Stimulated activated CD8-positive, alpha-beta memory T cell treated with anti-CD3 and anti-CD28 coated beads, Interleukin-15, amount 100 ng/mL, for 4 hours (primary cell): ENCODE results near the gene MICAL2.
"Not testable (repeated sequence)": the region's sequence is repeated elsewhere in the genome, so short reads cannot be mapped to it uniquely, and the experiment has no call there.

ENCODE experiments used
- DNase-seq, 2 donors: peaks; one replicate each; pipeline ENCODE4 v3.0.0-alpha.2; 2020; ENCODE audit warnings: low read depth in 2 of 2

MICAL2 gene

GRCh38 chr11:12135185-12135584 lies 24.8 kb downstream of the MICAL2 start:
- DNase-seq, result no peak

GRCh38 chr11:12137005-12137690 lies 26.8 kb downstream of the MICAL2 start:
- DNase-seq, result no peak

GRCh38 chr11:12137938-12138731 lies 27.7 kb downstream of the MICAL2 start:
- no peak for DNase-seq

GRCh38 chr11:12139144-12139881 lies 28.9 kb downstream of the MICAL2 start:
- DNase-seq, result no peak

GRCh38 chr11:12140186-12140793 lies 29.9 kb downstream of the MICAL2 start:
- DNase-seq, result no peak

GRCh38 chr11:12141283-12141682 lies 30.9 kb downstream of the MICAL2 start:
- DNase-seq, result no peak

GRCh38 chr11:12142176-12142575 lies 31.8 kb downstream of the MICAL2 start:
- no peak for DNase-seq

GRCh38 chr11:12142909-12143308 lies 32.5 kb downstream of the MICAL2 start:
- no peak for DNase-seq

- no peak for DNase-seq
Measured at GRCh38 chr11:12143461-12144258, 33.3 kb downstream of the MICAL2 start.

GRCh38 chr11:12144330-12145174 lies 34.2 kb downstream of the MICAL2 start:
- no peak for DNase-seq

- DNase-seq, result not testable (repeated sequence)
Measured at GRCh38 chr11:12146678-12147077, 36.3 kb downstream of the MICAL2 start.

GRCh38 chr11:12147827-12148226 lies 37.4 kb downstream of the MICAL2 start:
- no peak for DNase-seq

- no peak for DNase-seq
Measured at GRCh38 chr11:12148466-12148865, 38.1 kb downstream of the MICAL2 start.

- no peak for DNase-seq
Measured at GRCh38 chr11:12148882-12149281, 38.5 kb downstream of the MICAL2 start.

- no peak for DNase-seq
Measured at GRCh38 chr11:12149672-12150225, 39.4 kb downstream of the MICAL2 start.

GRCh38 chr11:12150831-12151382 lies 40.5 kb downstream of the MICAL2 start:
- DNase-seq, result no peak

- no peak for DNase-seq
Measured at GRCh38 chr11:12152321-12152720, 41.9 kb downstream of the MICAL2 start.

- no peak for DNase-seq
Measured at GRCh38 chr11:12154871-12155668, 44.7 kb downstream of the MICAL2 start.

GRCh38 chr11:12155696-12156095 lies 45.3 kb downstream of the MICAL2 start:
- DNase-seq, result no peak
